ENCODE measurements around the gene OCRL. TPM values are rescaled to one million over a fixed set of nuclear protein-coding genes. Genes with fewer than 3 reads are reported as not detected.

OCRL gene
- total RNA-seq, 1 donor: 24.2 TPM

DNA sequence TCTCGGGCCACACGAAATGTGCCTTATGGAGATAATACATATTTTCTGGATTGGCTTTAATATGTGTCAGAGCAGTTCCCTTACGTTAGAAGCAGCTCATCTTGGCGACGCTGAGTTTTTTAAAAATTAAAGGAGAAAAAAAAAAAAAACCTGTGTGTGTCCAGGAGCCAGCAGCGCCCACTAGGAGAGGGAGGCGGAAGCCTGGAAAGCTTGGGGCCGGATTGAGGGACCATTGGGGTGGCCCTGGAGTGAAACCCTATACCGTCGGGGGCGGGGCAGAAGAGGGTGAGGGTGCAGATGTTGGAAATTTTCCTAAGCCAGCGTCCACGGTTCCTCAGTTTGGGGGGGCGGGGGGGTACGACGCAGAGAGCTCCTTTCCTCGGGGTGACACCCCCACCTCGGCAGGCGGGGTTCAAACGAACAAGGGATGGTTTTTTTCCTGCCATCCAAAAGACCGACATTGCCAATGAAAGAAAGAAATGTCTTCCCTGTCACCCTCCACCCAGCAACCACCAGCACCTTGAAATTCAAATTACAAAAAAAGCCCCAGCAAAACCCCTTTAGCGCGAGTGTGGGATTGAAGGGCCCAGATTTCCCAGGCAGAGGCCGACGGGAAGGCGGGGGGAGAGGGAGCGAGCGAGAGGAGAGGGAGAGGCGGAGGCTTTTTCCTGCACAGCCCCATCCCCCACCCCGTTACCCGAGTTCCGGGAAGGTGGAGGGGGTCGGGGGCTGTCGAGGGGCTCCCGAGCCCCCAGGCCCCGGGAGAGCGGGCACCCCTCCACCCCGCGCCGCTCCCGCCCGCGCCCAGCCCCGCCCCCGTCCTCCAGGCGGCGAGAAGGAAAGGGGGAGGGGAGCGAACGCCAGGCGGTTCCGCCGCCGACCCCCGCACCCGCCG is 17.6 kb upstream of the OCRL start:
- TF ChIP-seq, protein P1, sequence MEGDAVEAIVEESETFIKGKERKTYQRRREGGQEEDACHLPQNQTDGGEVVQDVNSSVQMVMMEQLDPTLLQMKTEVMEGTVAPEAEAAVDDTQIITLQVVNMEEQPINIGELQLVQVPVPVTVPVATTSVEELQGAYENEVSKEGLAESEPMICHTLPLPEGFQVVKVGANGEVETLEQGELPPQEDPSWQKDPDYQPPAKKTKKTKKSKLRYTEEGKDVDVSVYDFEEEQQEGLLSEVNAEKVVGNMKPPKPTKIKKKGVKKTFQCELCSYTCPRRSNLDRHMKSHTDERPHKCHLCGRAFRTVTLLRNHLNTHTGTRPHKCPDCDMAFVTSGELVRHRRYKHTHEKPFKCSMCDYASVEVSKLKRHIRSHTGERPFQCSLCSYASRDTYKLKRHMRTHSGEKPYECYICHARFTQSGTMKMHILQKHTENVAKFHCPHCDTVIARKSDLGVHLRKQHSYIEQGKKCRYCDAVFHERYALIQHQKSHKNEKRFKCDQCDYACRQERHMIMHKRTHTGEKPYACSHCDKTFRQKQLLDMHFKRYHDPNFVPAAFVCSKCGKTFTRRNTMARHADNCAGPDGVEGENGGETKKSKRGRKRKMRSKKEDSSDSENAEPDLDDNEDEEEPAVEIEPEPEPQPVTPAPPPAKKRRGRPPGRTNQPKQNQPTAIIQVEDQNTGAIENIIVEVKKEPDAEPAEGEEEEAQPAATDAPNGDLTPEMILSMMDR (IDR thresholded peaks at IDR 0.05; ENCODE audit: insufficient read depth, low read length): peak; percentile 27
- H3K4me3 ChIP-seq (ENCODE audit: low read depth, low read length): peak overlapping the region; percentile 79
- DNase-seq (ENCODE audit: low read depth): peak; percentile 52

DNA sequence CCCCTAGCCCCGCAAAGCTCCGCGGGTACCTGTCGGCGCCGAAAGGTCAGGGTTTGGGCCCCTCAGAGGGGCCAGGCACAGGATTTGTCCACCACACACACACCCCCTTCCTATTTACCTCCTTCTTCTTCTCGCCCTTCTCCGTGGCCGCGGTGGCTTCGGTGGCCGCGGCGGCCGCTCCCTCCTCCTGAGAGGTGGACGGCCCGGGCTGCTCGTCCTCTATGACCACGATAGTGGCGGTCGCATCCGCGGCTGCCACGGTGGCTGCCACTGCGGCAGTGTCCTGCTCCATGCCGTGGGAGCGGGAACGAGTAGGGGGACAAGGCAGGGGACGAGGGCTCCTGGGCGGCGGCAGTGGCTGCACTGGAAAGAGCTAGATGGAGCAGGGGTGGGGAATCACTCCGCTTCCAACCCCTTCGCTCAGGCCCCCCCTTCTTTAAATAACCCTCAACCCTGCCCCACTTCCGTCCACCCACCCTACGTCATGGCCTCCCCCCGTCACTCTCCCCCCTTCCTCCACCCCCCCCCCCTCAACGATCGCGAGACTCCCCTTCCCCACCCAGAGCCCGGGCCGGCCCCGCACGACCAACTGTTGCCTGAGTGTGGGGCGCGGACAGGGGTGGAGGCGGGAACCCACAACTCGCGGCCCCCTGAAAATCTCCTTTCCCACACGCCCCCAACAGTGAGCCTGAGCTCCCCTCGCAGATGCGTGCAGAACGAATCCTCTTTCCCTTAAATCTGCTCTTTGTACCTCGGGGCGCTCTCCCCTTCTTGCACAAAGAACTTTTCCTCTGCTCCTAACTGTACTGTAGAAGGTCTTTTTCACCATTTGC is 16.8 kb upstream of the OCRL start, which contains the start of gene SMARCA1:
TSS of gene SMARCA1 (minus strand) at position 412 of the 833 bp plus-strand sequence. CDS start at position 292, 120 bp downstream.
- DNase-seq (ENCODE audit: low read depth): peak; percentile 63
- TF ChIP-seq, protein P1 (IDR thresholded peaks at IDR 0.05; ENCODE audit: insufficient read depth, low read length): no peak
- H3K4me3 ChIP-seq (ENCODE audit: low read depth, low read length): peak within 1 kb of the TSS; percentile 79

DNA sequence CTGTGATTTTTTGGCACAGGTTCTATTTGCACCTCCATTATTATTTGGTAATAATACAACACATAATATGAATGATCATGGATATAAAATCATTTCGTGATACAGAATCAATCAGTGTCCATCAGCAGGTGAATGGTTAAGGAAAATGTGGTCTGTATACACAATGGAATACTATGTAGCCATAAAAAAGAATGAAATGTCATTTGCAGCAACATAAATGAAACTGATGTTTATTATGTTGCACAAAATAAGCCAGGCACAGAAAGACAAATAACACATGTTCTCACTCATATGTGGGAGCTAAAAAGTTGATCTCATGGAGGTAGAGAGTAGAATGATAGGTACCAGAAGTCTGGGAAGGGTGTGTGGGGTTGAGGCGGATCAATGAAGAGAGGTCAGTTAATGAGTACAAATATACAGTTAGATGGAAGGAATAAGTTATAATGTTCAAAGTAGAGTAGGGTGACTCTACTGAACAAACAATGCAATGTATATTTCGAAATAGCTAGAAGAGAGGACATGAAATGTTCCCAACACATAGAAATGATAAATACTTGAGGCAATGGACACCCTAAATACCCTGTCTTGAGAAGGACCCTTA is 15.7 kb upstream of the OCRL start:
- H3K4me3 ChIP-seq (ENCODE audit: low read depth, low read length): no peak overlapping the region
- no peak for DNase-seq (ENCODE audit: low read depth)
- TF ChIP-seq, protein P1 (IDR thresholded peaks at IDR 0.05; ENCODE audit: insufficient read depth, low read length): no peak

DNA sequence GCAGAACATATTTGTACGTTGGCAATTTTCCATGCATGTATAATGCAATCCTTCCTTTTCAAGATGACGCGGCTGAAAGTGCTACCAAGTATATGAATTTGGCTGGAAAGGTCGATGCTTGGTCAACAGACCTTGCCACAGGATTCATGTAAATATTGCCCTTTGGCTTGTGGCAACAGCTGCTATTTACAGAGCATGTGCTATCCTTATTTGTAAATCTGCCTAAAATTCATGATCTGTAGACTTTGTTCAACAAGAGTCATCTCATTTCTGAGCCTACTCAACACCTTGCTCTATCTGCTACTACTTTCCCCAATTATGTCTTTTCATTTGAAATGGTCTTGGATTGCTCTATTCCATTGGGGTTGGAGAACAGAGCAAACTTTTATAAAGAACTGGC is 14.9 kb upstream of the OCRL start:
- H3K4me3 ChIP-seq (ENCODE audit: low read depth, low read length): no peak overlapping the region
- no peak for DNase-seq (ENCODE audit: low read depth)
- TF ChIP-seq, protein P1 (IDR thresholded peaks at IDR 0.05; ENCODE audit: insufficient read depth, low read length): no peak

DNA sequence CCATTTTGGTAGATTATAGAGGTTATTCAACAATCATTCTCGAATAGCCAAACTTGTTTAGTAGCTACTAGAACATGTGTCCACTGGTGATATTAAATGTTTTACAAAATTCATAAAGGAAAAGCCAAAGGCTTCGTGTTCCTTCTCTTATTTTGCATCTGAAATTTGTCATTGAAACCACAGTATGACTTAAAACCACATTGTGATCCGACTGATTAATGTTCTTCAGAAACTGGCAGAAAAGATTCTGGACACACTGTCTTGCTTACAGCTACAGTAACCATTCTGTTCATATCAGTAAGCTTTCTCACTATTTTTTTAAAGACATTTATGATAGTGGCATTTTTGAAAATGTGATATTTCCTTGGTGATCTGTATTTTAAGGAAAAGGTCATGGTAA is 14.2 kb upstream of the OCRL start:
- no peak overlapping the region for H3K4me3 ChIP-seq (ENCODE audit: low read depth, low read length)
- DNase-seq (ENCODE audit: low read depth): no peak
- TF ChIP-seq, protein P1 (IDR thresholded peaks at IDR 0.05; ENCODE audit: insufficient read depth, low read length): no peak

DNA sequence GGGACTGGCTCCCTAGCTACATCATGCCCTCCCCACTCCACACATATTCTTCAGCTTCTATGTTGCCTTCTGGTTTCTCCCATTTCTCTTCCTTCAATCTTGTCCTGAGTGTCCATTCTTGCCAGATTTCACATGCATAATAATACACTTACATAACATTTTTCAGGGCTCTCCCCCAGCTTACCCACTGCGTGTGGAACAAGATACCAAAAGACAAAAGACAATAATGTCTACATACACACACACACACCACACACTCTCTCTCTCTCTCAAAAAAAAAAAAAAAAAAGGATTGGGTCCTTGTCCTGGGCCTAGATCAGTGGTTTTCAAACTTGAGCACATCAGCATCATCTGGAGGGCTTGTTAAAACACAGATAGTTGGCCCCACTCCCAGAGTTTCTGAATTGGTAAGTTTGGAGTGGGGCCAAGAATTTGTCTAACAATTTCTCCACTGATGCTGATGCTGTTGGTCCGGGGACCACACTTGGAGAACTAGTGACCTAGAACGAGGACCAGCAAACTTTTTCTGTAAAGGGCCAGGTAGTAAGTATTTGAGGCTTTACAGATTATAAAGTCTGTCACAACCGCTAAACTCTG is 10.3 kb upstream of the OCRL start:
- H3K4me3 ChIP-seq (ENCODE audit: low read depth, low read length): no peak overlapping the region
- DNase-seq (ENCODE audit: low read depth): peak; percentile 41
- TF ChIP-seq, protein P1 (IDR thresholded peaks at IDR 0.05; ENCODE audit: insufficient read depth, low read length): no peak
